OCI-LY3 (cell line): ENCODE data around the gene THRAP3.

Experiments
- CTCF ChIP-seq: fragments of 200-600, 300-600 bp; sonication (generic); IDR thresholded peaks from 2 replicates; pipeline ENCODE4 v1.5.1; 2014; ENCODE audit warnings: antibody characterized with exemption, low read length, low read depth
- EZH2phosphoT487 ChIP-seq: fragments of 200-600 bp; shearing (Covaris generic); IDR thresholded peaks from 2 replicates; pipeline ENCODE4 v1.6.1; 2018; ENCODE audit warnings: antibody characterized with exemption, mixed run types, low read depth

- TF ChIP-seq CTCF (no peak), EZH2phosphoT487 (no peak)
Measured at GRCh38 chr1:36284517-36284916, 60.3 kb downstream of the THRAP3 start.
